SK-N-SH (cell line): Measurements from ENCODE around the gene CCNF. TPM values are rescaled to one million over a fixed set of nuclear protein-coding genes. Genes with fewer than 3 reads are reported as not detected.

ENCODE experiments used
- CTCF ChIA-PET: fragments of 300-600, 350-600 bp; formaldehyde crosslinking; extraction: SDS; loops from one replicate; lab custom pipeline; 2021; lab: Yijun Ruan, JAX
- POLR2A ChIA-PET: fragments of 350-600 bp; sonication (Branson Sonifier 250); formaldehyde crosslinking; extraction: SDS; loops from one replicate; lab custom pipeline; 2020; ENCODE audit warnings: antibody characterized with exemption, inconsistent platforms; lab: Yijun Ruan, JAX
- DNase-seq: peaks from one replicate; pipeline ENCODE4 v3.0.0; 2012
- H2AFZ ChIP-seq: fragments of 200-600 bp; sonication (generic); 2 replicates; pipeline ENCODE4 v1.8.1; 2016; ENCODE audit warnings: antibody characterized with exemption, mild to moderate bottlenecking, low read depth
- H3F3A ChIP-seq: fragments of 200-600 bp; sonication (generic); replicated peaks from 2 replicates; pipeline ENCODE3; 2016; ENCODE audit warnings: antibody characterized with exemption, mild to moderate bottlenecking; ENCODE audit not compliant: insufficient read depth
- H3K27ac ChIP-seq, 2 experiments: fragments of 200-500 bp in 1 of 2; fragments of 200-600 bp in 1 of 2; sonication (Bioruptor generic) in 1 of 2; sonication (generic), shearing (Covaris generic) in 1 of 2; 2 replicates each; pipeline versions ENCODE4 v1.5.1 to v1.6.1; 2014 to 2016; ENCODE audit warnings: low read depth in 2 of 2, inconsistent platforms in 1 of 2, low read length in 1 of 2, mild to moderate bottlenecking in 1 of 2, mixed read lengths in 1 of 2
- H3K27me3 ChIP-seq: fragments of 200-600 bp; sonication (generic), shearing (Covaris generic); 2 replicates; pipeline ENCODE4 v1.6.1; 2016; ENCODE audit warnings: mixed run types; ENCODE audit not compliant: insufficient read depth
- H3K36me3 ChIP-seq, 2 experiments: fragments of 200-500 bp in 1 of 2; fragments of 200-600 bp in 1 of 2; sonication (Bioruptor generic) in 1 of 2; sonication (generic) in 1 of 2; replicated peaks in 1 of 2; 2 replicates each; pipeline versions ENCODE3 to v1.5.1; 2014 to 2016; ENCODE audit warnings: low read length in 1 of 2, mild to moderate bottlenecking in 1 of 2; ENCODE audit not compliant: insufficient read depth in 2 of 2, control insufficient read depth in 1 of 2
- H3K4me1 ChIP-seq, 2 experiments: fragments of 200-500 bp in 1 of 2; fragments of 200-600 bp in 1 of 2; sonication (Bioruptor generic) in 1 of 2; sonication (generic), shearing (Covaris generic) in 1 of 2; 2 replicates each; pipeline versions ENCODE4 v1.5.1 to v1.6.1; 2014 to 2016; ENCODE audit warnings: low read depth in 1 of 2, low read length in 1 of 2, mixed run types in 1 of 2; ENCODE audit not compliant: insufficient read depth in 2 of 2, control insufficient read depth in 1 of 2
- H3K4me2 ChIP-seq: fragments of 200-600 bp; sonication (generic), shearing (Covaris generic); 2 replicates; pipeline ENCODE4 v1.6.1; 2017; ENCODE audit warnings: mixed run types
- H3K4me3 ChIP-seq, 2 experiments: fragments of 200-500 bp in 1 of 2; fragments of 200-600 bp in 1 of 2; sonication (Bioruptor generic) in 1 of 2; sonication (generic), shearing (Covaris generic) in 1 of 2; 2 replicates each; pipeline versions ENCODE4 v1.5.1 to v1.8.1; 2014 to 2016; ENCODE audit warnings: low read depth in 2 of 2, inconsistent platforms in 1 of 2, low read length in 1 of 2, mild to moderate bottlenecking in 1 of 2, mixed read lengths in 1 of 2, moderate library complexity in 1 of 2
- H3K79me2 ChIP-seq: fragments of 200-600 bp; sonication (generic); 2 replicates; pipeline ENCODE4 v1.8.1; 2017; ENCODE audit warnings: mild to moderate bottlenecking; ENCODE audit not compliant: insufficient read depth
- H3K9ac ChIP-seq: fragments of 200-600 bp; sonication (generic); 2 replicates; pipeline ENCODE4 v1.6.1; 2017; ENCODE audit warnings: mixed run types
- H3K9me2 ChIP-seq: fragments of 200-600 bp; sonication (generic); 2 replicates; pipeline ENCODE4 v1.6.1; 2017; ENCODE audit warnings: mixed run types
- H3K9me3 ChIP-seq: fragments of 200-600 bp; sonication (generic); 2 replicates; pipeline ENCODE4 v1.6.1; 2017; ENCODE audit warnings: mixed run types, mild to moderate bottlenecking, moderate library complexity
- H4K20me1 ChIP-seq: fragments of 200-600 bp; sonication (generic); 2 replicates; pipeline ENCODE4 v1.6.1; 2017; ENCODE audit warnings: mild to moderate bottlenecking, mixed run types; ENCODE audit not compliant: insufficient read depth
- EZH2phosphoT487 ChIP-seq: fragments of 200-600 bp; sonication (generic); IDR thresholded peaks from 2 replicates; pipeline ENCODE4 v1.6.1; 2017; ENCODE audit warnings: low read depth, mixed run types, mild to moderate bottlenecking, antibody characterized with exemption, moderate library complexity, borderline replicate concordance
- FOXJ3 ChIP-seq: sonication (generic); formaldehyde crosslinking; IDR thresholded peaks from 2 replicates; pipeline ENCODE4 v1.5.1; 2020; ENCODE audit warnings: mild to moderate bottlenecking, missing genetic modification reagents
- GATA2 ChIP-seq: sonication (generic); formaldehyde crosslinking; IDR thresholded peaks from 2 replicates; pipeline ENCODE4 v1.5.0; 2020; ENCODE audit warnings: mild to moderate bottlenecking, missing genetic modification reagents
- MXI1 ChIP-seq: IDR thresholded peaks from 2 replicates; pipeline ENCODE4 v1.6.1; 2012; ENCODE audit warnings: mild to moderate bottlenecking, low read depth, low read length, improper control_type of control experiment
- RXRA ChIP-seq: IDR thresholded peaks from 2 replicates; pipeline ENCODE4 v1.4.0; 2012; ENCODE audit warnings: low read depth, mild to moderate bottlenecking, borderline replicate concordance
- USF2 ChIP-seq: fragments of 150-350 bp; IDR thresholded peaks from 2 replicates; pipeline ENCODE4 v1.6.1; 2017; ENCODE audit warnings: antibody characterized with exemption, low read length, low read depth, borderline replicate concordance
- WGBS: methylation state at CpG from one replicate; pipeline ENCODE4 v1.1.6; 2017; ENCODE audit warnings: low lambda C conversion rate; 5-methylcytosine and 5-hydroxymethylcytosine counted together
- polyA plus RNA-seq, 3 experiments: library from polyadenylated mRNA; depleted of rRNA; stranded (reverse); fragments of >200 nt; gene quantifications; 2 replicates each; pipeline ENCODE4 v1.2.3, GENCODE V29; 2012
- TF ChIP-seq, protein P1 (sequence below): IDR thresholded peaks from 2 replicates; pipeline ENCODE4 v1.4.0; 2012; ENCODE audit warnings: low read depth

CCNF gene
- polyA plus RNA-seq, 1 of the 3 experiments (the other 2 are of a cell fraction) = 4.6 TPM

DNA sequence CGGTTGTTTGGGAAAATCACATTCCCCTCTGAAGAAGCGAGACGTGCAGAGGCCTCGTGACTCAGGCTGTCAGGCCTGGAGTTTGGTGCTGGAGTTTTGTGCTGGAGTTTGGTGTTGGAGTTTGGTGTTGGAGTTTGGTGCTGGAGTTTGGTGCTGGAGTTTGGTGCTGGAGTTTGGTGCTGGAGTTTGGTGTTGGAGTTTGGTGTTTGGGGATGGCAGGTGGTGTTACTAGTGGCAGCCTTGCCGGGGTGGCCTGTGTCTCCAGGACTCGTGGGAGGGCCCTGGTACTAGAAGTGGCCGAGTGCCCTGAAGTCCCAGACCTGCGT, 58.2 kb downstream of the CCNF start:
- Histone ChIP-seq H3K27me3 (no peaks in the 10 kb centered on the region), H4K20me1 (no peaks in the 10 kb centered on the region), H3K36me3 (no peaks in the 10 kb centered on the region), H3F3A (no peaks in the 10 kb centered on the region), H3K9me3 (no peaks in the 10 kb centered on the region), H3K4me2 (no peak overlapping the region), H3K79me2 (no peaks in the 10 kb centered on the region), H3K4me1 (peaks cover under 1 to 35% of the 10 kb centered on the region in 2 experiments; a peak in 3 of 4 replicates), H2AFZ (no peak overlapping the region), H3K27ac (no peak overlapping the region; a peak in 1 of 4 replicates), H3K9ac (no peak overlapping the region), H3K4me3 (no peak overlapping the region), H3K9me2 (no peaks in the 10 kb centered on the region)
- POLR2A ChIA-PET = interaction anchor here (1.2 kb wide), 1 partner anchor 17 kb away, joined by 3 read pairs; no protein-coding TSS in a partner anchor
- WGBS = 85% methylated on average over 8 of the region's 8 CpGs
- CTCF ChIA-PET = interaction anchor here (1.1 to 12.7 kb wide), 3 partner anchors 13 to 22 kb away, joined by 3 to 95 read pairs (median 5); no protein-coding TSS in a partner anchor
- no peak for TF ChIP-seq RXRA
- no peak for DNase-seq

GRCh38 chr16:2487903-2488531, 58.8 kb downstream of the CCNF start:
- H3K4me3 ChIP-seq = no peak overlapping the region
- H3K9me3 ChIP-seq = no peaks in the 10 kb centered on the region
- no peaks in the 10 kb centered on the region for H3K27me3 ChIP-seq
- H3F3A ChIP-seq = no peaks in the 10 kb centered on the region
- peak; percentile 65 for DNase-seq
- ChIA-PET CTCF (interaction anchor here (0.6 to 12.7 kb wide), 7 partner anchors 10 to 26 kb away, joined by 3 to 95 read pairs (median 3); partner anchors contain the start of genes ATP6V0C and TBC1D24), POLR2A (interaction anchor here (0.6 to 1.2 kb wide), 2 partner anchors 17 to 141 kb away, joined by 3 to 4 read pairs; no protein-coding TSS in a partner anchor)
- no peak overlapping the region for H2AFZ ChIP-seq
- no peak overlapping the region for H3K4me2 ChIP-seq
- 90% methylated on average over 12 of the region's 15 CpGs for WGBS
- peak overlapping the region in 1 of 2 experiments; percentile 29; a peak in 1 of 4 replicates for H3K27ac ChIP-seq
- no peaks in the 10 kb centered on the region for H4K20me1 ChIP-seq
- no peak overlapping the region for H3K9ac ChIP-seq
- H3K9me2 ChIP-seq = no peaks in the 10 kb centered on the region
- no peaks in the 10 kb centered on the region for H3K36me3 ChIP-seq
- H3K79me2 ChIP-seq = no peaks in the 10 kb centered on the region
- peaks cover 0 to 30% of the 10 kb centered on the region in 2 experiments; a peak in 1 of 4 replicates for H3K4me1 ChIP-seq
- TF ChIP-seq EZH2phosphoT487 (no peak), MXI1 (no peak), USF2 (no peak)
- TF ChIP-seq, protein P1, sequence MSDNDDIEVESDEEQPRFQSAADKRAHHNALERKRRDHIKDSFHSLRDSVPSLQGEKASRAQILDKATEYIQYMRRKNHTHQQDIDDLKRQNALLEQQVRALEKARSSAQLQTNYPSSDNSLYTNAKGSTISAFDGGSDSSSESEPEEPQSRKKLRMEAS = no peak
- TF ChIP-seq, all 33 proteins: peak for 0

- H3K9ac ChIP-seq = no peak overlapping the region
- no peaks in the 10 kb centered on the region for H3K36me3 ChIP-seq
- no peak overlapping the region for H3K4me2 ChIP-seq
- no peak overlapping the region for H3K27ac ChIP-seq
- H3F3A ChIP-seq = no peaks in the 10 kb centered on the region
- H3K79me2 ChIP-seq = no peaks in the 10 kb centered on the region
- ChIA-PET POLR2A (no interaction called here), CTCF (interaction anchor here (1.0 to 12.7 kb wide), 2 partner anchors 11 to 15 kb away, joined by 3 to 95 read pairs; partner anchors contain the start of gene TBC1D24)
- no peaks in the 10 kb centered on the region for H3K9me2 ChIP-seq
- H3K4me1 ChIP-seq = peaks cover 0 to 15% of the 10 kb centered on the region in 2 experiments; a peak in 1 of 4 replicates
- DNase-seq = no peak
- TF ChIP-seq GATA2 (CRISPR knock-in tag) (no peak), FOXJ3 (CRISPR knock-in tag) (no peak)
- H4K20me1 ChIP-seq = no peaks in the 10 kb centered on the region
- no peaks in the 10 kb centered on the region for H3K9me3 ChIP-seq
- H2AFZ ChIP-seq = no peak overlapping the region
- 94% methylated on average over 8 of the region's 16 CpGs for WGBS
- no peak overlapping the region for H3K4me3 ChIP-seq
- H3K27me3 ChIP-seq = no peaks in the 10 kb centered on the region
These were observed 60.3 kb downstream of the CCNF start for GRCh38 chr16:2489581-2489980.
